ENCODE results near the gene PC. TPM values are rescaled to one million over a fixed set of nuclear protein-coding genes. Genes with fewer than 3 reads are reported as not detected.
"Not testable (repeated sequence)": the region's sequence is repeated elsewhere in the genome, so short reads cannot be mapped to it uniquely, and the experiment has no call there.

Gene PC
- total and polyA plus RNA-seq, 7 donors: 2.0 to 40.2 (median 11.8) TPM

DNA sequence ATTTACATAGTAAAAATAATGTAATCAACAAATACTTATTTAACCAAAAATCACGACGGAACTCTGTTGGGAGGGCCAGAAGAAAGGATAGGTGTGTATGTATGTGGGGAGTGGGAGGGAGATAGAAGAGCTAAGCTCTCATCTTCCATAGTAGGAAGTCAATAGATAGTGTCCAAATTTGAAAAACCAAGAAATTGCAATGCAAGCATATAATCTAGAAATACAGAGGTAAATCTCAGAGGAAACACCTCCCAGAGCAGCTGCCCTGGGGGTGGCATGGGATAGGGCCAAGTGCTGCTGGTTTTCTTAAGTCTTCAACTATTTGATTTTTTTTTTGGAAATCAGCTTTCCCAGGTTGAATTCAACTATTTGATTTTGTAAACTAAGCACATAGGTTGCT, 33.9 kb upstream of the PC start:
- intact Hi-C loops (cut with DNase I): no loop called here
- Histone ChIP-seq H3K4me3 (no peak overlapping the region), H3K36me3 (no peaks in the 10 kb centered on the region), H3K27ac (no peak overlapping the region), H3K27me3 (no peaks in the 10 kb centered on the region), H3K9me3 (no peaks in the 10 kb centered on the region), H3K4me1 (no peaks in the 10 kb centered on the region)
- WGBS, 2 donors: 37 to 76% methylated on average over 2 of the region's 2 CpGs
- TF ChIP-seq POLR2A (IDR thresholded peaks at IDR 0.05) (no peak), POLR2AphosphoS5 (IDR thresholded peaks at IDR 0.05) (no peak), EP300 (IDR thresholded peaks at IDR 0.05) (no peak)
- TF ChIP-seq, protein P1, sequence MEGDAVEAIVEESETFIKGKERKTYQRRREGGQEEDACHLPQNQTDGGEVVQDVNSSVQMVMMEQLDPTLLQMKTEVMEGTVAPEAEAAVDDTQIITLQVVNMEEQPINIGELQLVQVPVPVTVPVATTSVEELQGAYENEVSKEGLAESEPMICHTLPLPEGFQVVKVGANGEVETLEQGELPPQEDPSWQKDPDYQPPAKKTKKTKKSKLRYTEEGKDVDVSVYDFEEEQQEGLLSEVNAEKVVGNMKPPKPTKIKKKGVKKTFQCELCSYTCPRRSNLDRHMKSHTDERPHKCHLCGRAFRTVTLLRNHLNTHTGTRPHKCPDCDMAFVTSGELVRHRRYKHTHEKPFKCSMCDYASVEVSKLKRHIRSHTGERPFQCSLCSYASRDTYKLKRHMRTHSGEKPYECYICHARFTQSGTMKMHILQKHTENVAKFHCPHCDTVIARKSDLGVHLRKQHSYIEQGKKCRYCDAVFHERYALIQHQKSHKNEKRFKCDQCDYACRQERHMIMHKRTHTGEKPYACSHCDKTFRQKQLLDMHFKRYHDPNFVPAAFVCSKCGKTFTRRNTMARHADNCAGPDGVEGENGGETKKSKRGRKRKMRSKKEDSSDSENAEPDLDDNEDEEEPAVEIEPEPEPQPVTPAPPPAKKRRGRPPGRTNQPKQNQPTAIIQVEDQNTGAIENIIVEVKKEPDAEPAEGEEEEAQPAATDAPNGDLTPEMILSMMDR (IDR thresholded peaks at IDR 0.05): no peak
- no peak for DNase-seq

DNA sequence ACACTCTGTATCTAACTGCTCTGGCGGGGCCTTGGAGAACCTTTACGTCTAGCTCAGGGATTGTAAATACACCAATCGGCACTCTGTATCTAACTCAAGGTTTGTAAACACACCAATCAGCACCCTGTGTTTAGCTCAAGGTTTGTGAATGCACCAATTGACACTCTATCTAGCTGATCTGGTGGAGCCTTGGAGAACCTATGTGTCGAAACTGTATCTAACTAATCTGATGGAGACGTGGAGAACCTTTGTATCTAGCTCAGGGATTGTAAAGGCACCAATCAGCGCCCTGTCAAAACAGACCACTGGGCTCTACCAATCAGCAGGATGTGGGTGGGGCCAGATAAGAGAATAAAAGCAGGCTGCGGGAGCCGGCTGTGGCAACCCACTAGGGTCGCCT, 31.2 kb upstream of the PC start:
- H3K27ac ChIP-seq; H3K4me1 ChIP-seq; H3K4me3 ChIP-seq; H3K36me3 ChIP-seq; H3K9me3 ChIP-seq; intact Hi-C loops (cut with DNase I); H3K27me3 ChIP-seq; DNase-seq: not testable (repeated sequence)
- WGBS, 2 donors: 69 to 87% methylated on average over 9 of the region's 9 CpGs

DNA sequence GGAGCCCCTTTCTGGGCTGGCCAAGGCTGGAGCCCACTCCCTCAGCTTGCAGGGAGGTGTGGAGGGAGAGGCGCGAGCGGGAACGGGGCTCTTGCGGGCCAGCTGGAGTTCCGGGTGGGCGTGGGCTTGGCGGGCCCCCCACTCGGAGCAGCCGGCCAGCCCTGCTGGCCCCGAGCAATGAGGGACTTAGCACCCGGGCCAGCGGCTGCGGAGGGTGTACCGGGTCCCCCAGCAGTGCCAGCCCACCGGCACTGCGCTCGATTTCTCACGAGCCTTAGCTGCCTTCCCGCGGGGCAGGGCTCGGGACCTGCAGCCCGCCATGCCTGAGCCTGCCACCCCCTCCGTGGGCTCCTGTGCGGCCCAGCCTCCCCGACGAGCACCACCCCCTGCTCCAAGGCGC, 30.6 kb upstream of the PC start:
- H3K9me3 ChIP-seq; intact Hi-C loops (cut with DNase I); H3K4me1 ChIP-seq; H3K4me3 ChIP-seq; H3K27me3 ChIP-seq; DNase-seq; H3K36me3 ChIP-seq; H3K27ac ChIP-seq: not testable (repeated sequence)
- 95 to 96% methylated on average over 28 of the region's 28 CpGs for WGBS, 2 donors

DNA sequence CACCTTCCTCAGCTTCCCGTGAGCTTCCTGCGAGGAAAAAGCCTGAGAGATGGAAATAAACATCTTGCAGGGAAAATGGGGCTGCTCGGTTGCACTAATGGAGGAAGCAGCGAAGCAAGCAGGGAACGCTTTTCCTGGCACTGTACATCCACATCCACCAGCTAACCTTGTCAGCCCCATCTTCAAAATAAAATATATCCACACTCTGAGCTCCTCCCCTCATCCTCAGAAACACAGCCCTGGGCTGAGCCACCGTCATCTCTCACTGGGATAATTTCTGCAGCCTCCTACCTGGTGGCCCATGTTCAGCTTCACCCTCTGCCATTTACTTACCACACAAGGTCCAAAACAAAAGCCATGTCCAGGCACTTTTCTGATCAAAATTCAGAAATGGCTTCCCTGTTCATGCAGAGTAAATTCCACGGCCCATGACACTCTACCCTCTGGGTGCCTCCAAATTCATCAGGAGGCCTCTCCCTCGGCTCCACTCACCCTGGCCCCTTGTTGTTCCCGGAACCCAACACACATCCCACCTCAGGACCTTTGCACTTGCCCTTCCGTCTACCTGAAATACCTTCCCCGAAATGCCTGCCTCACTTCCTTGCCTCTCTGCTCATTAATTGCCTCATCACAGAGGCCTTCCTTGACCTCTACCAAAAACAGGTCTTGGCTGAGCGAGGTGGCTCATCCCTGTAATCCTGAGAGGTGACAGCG, 29.9 kb upstream of the PC start:
- no peak for DNase-seq
- no peaks in the 10 kb centered on the region for H3K36me3 ChIP-seq
- 85 to 89% methylated on average over 13 of the region's 13 CpGs for WGBS, 2 donors
- intact Hi-C loops (cut with DNase I): no loop called here
- H3K9me3 ChIP-seq: no peaks in the 10 kb centered on the region
- H3K4me3 ChIP-seq: no peak overlapping the region
- H3K27ac ChIP-seq: no peak overlapping the region
- H3K27me3 ChIP-seq: no peaks in the 10 kb centered on the region
- TF ChIP-seq POLR2A (IDR thresholded peaks at IDR 0.05): no peak
- TF ChIP-seq POLR2AphosphoS5 (IDR thresholded peaks at IDR 0.05): no peak
- no peak for TF ChIP-seq EP300 (IDR thresholded peaks at IDR 0.05)
- TF ChIP-seq, protein P1 (IDR thresholded peaks at IDR 0.05): no peak
- no peaks in the 10 kb centered on the region for H3K4me1 ChIP-seq

DNA sequence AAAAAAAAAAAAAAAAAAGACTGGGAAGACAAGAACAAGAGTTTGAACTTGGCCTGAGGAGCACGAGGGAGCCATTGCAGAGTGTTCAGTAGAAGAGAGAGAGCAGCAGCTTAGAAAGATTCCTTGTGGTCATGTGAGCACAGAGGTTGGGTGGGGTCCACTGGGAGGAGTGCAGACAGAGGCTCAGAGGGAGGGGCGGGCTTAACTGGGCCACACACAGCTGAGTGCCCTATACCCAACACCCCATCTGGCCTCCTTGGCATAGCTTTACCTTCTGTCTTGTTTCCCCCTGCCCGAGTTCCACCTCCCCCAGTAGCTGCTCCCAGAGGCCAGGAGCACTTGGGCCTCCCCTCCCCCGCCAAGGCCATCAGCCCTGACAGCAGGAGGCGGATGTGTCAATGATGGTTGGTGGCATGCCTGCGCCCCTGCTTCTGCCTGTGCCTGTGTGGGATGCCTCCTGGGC, 29.0 kb upstream of the PC start:
- 78 to 80% methylated on average over 6 of the region's 6 CpGs for WGBS, 2 donors
- no peak overlapping the region for H3K27ac ChIP-seq
- peaks cover 0 to 1% (median 0%) of the 10 kb centered on the region in 4 donors for H3K4me1 ChIP-seq
- no peaks in the 10 kb centered on the region for H3K9me3 ChIP-seq
- DNase-seq: no peak
- intact Hi-C loops (cut with DNase I): no loop called here
- TF ChIP-seq POLR2A (IDR thresholded peaks at IDR 0.05) (no peak), EP300 (IDR thresholded peaks at IDR 0.05) (no peak), POLR2AphosphoS5 (IDR thresholded peaks at IDR 0.05) (no peak)
- TF ChIP-seq, protein P1 (IDR thresholded peaks at IDR 0.05): no peak
- no peak overlapping the region for H3K4me3 ChIP-seq
- H3K36me3 ChIP-seq: no peaks in the 10 kb centered on the region
- no peaks in the 10 kb centered on the region for H3K27me3 ChIP-seq

DNA sequence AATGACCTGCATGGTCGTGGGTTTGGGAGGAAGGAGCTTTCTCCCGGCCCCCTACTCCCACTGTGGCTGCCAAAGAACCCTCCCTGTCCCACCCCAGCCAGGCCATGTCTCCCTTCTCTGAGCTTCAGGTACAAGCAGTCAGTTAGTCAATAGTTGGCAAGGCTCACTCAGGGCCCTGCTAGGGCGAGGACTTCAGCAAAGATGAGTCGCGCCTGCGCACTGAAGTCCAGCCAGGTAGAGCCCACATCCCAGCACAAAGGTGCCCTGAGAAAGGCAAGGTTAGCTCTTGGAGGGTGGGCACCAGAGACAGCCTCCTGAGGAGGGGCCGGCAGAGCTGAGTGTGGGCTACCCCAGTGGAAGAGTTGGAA, 28.0 kb upstream of the PC start:
- H3K27me3 ChIP-seq: no peaks in the 10 kb centered on the region
- no peak for DNase-seq
- no peak overlapping the region for H3K4me3 ChIP-seq
- no peaks in the 10 kb centered on the region for H3K9me3 ChIP-seq
- TF ChIP-seq EP300 (IDR thresholded peaks at IDR 0.05) (no peak), POLR2A (IDR thresholded peaks at IDR 0.05) (no peak), POLR2AphosphoS5 (IDR thresholded peaks at IDR 0.05) (no peak)
- TF ChIP-seq, protein P1 (IDR thresholded peaks at IDR 0.05): no peak
- 89 to 92% methylated on average over 7 of the region's 7 CpGs for WGBS, 2 donors
- no peaks in the 10 kb centered on the region for H3K36me3 ChIP-seq
- H3K4me1 ChIP-seq: peaks cover 0 to 8% (median 6%) of the 10 kb centered on the region in 4 donors
- intact Hi-C loops (cut with DNase I): no loop called here
- no peak overlapping the region for H3K27ac ChIP-seq

Measured in sigmoid colon (tissue), 7 donors.